Hematopoietic multipotent progenitor cell (in vitro differentiated cells): ENCODE results near the gene CPT1B. TPM values are rescaled to one million over a fixed set of nuclear protein-coding genes. Genes with fewer than 3 reads are reported as not detected.
"Not testable (repeated sequence)": the region's sequence is repeated elsewhere in the genome, so short reads cannot be mapped to it uniquely, and the experiment has no call there.

Experiments used
- DNase-seq, 3 donors: peaks; one replicate each; pipeline ENCODE4 v3.0.0-alpha.2; 2011 to 2015; ENCODE audit warnings: low read depth in 2 of 3, low spot score in 2 of 3
- total RNA-seq: library from RNA; depleted of rRNA; stranded (reverse); fragments of >200 nt; gene quantifications from one replicate; pipeline ENCODE4 v1.2.3, GENCODE V29; 2012

The CPT1B gene
- total RNA-seq, result 13.2 TPM

- no peak for DNase-seq
Observed at GRCh38 chr22:50577987-50578775, at the start of gene CPT1B. Gene CPT1B (minus strand): TSS chr22:50578427. CDS start chr22:50577915, 512 bp downstream.

DNA sequence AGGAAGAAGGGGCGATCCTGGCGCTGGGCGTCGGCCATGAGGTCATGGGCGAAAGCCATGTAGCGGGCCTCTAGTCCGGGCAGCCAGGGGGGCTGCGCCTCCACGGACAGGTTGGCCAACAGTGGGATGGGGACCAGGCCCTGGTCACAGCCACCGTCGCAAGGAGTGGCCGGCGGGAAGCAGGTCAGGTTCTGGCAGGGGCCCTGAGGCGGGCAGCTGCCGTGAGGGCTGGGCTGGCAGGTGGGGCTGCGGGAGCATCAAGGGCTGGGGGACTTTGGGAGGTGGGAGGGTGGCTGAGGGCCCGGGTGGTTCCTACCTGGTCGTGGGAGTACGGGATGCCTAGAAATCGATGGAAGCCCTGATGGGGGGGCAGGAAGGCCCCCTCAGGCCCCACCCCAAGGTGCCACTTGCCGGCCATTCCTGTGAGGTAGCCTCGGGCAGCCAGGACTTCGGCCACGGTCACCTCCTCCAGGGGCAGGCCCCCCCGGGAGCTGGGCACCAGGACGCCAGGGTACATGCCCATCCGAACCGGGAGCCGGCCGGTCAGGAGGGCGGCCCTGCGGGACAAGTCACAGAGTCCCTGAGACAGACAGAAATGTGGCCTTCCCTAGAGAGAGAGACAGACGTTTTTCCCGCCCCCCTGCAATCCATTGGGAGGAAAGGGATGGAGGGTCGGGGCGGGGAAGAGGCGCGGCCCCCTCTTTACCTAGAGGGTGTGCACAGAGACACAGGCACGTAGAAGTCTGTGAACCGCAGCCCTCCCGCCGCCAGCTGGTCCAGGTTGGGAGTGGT, 48.8 kb upstream of the CPT1B start:
- DNase-seq, result no peak

DNA sequence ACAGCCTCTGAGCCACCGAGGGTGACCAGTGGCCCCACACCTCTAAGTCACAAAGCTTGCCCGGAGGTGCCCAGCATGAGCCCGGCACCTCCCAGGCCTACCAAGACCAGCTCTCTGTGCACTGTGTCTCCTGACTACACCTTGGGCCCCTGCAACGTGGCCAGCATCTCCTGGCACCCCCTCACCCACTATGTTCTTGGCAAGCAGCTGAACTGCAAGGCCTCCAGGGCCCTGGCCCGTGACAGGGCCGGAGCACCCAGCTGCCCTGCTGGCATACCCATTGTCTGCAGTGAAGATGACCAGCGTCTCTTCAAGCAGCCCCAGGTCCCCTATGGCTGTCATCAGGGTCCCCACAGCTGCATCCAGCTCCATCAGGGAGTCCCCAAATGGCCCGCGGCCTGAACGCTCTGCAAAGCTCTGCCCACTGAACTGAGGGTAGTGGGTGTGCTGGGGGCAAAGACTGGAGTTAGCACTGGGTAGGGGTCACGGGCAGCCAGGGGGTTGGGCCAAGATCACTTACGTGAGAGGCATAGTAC, 48.2 kb upstream of the CPT1B start:
- no peak for DNase-seq

DNA sequence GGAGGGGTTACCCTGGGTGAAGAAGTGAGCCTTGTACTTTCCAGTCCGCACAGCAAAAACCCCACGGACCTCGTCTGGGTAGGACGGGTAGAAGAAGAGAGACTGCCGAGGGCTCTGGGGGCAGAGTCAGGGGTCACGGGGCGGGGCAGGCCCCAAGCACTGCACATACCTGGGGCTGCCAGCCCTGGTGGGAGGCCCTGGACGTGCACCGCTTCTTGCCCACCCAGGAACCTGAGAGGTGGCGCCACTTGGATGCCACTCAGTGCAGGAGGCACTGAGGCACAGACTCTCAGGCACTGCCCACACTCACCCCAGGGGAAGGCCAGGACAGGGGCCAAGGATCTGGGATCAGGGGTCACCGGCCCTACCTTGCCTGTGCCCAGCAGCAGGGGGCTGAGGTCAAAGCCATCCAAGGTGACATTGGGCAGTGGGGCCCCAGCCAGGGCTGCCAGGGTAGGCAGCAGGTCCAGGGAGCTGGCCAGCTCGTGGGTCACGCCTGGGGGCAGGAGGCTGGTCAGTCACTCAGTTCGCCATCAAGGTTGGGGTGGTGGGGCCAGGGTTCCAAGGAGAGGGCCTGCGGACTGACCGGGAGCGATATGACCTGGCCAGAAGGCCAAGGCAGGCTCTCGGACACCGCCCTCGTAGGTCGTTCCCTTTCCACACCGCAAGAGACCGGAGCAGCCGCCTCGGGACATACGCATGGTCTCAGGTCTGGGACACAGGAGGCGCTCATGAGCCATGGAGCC, 47.5 kb upstream of the CPT1B start:
- no peak for DNase-seq

- DNase-seq, result no peak
Observed at GRCh38 chr22:50625131-50625567, 46.9 kb upstream of the CPT1B start.

GRCh38 chr22:50624347-50625130, 46.3 kb upstream of the CPT1B start:
- no peak for DNase-seq

DNA sequence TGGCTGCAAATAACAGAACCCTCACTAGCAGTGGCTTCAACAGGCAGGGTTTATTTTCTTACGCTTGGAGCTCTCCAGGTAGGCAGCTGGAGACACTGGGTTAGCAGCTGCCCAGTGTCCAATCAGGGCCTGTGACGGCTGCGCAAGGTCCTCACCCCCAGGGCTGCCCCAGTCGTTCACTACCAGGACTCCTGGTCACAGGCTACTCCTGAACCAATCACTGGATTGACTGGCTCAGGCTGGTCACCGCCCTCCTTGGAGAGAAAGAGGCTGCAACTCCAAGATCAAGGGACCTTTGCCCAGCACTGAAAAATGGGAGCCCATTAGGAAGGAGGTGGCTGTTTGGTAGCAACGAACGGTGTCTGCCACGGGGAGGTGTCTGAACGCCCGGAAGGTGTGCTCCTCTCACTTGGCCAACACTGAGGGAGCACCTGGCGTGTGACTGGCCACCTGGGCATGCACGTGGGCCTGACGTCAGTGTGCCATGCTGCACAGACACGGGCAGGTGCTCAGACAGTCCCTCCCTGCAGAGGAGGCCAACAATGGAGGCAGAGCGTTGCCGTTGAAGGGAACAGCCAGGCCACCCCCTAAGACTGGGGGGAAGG, 44.6 kb upstream of the CPT1B start:
- no peak for DNase-seq

DNA sequence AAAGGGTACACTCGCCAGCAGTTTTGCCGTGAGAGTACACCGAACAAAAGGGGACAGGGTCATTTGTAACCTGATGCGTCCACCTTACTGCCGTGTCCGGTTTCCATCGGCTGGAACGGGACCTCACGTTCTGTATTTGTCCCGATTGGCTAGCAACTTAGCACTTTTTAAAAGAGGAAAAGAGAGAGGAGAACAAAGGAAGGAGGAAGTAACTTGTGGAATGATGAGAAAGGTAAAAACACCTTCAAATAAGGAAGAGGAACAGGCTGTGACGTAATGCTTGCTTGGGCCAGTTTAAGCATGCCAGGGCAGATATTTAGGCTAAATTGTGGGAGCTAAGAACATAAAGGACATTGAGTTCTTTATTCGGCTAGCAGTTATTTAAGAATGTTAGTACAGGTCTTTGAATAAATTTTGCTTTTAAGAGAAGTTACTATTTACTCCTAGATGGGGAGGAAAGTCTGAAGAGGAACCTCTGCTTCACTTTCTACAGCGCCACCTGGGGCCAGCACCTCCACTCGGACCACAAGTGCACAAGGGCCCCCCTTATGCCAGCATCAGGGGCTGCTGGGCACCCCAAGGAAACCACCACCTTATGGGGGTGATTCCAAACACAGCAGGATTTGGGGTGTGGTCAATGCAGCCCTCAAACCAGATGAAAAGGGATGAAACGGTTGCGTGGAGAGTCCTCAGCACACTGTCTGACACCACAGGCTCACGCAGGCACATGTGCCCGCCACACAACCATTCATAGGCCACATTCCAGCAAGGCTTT, 43.9 kb upstream of the CPT1B start:
- peak in 2 of 3 donors; percentile 52 to 56 for DNase-seq

DNA sequence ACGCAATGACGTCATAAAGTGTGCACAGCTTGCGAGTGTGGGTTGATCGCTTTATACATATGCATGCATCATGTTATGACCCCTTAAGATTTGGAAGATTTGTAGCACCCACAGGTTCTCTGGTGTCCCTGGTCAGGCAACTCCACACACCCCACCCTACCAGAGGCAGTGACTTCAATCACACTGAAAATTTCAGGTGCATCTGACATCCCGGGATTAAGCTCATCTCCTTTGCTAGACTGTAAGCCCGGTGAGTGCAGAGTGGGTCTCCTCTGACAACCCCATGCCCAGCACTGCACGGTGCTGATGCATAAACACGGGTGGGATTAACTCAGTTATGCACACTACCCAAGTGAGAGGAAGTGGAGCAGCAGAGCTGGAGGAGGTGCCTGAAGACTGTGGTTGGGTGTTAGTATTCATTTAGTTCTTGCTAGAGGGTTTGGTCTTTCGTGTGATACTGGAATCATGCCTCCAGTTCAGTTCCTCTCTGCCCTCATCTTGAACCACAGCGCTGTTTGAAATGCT, 43.2 kb upstream of the CPT1B start:
- DNase-seq, result peak in 2 of 3 donors; percentile 36 to 63

DNA sequence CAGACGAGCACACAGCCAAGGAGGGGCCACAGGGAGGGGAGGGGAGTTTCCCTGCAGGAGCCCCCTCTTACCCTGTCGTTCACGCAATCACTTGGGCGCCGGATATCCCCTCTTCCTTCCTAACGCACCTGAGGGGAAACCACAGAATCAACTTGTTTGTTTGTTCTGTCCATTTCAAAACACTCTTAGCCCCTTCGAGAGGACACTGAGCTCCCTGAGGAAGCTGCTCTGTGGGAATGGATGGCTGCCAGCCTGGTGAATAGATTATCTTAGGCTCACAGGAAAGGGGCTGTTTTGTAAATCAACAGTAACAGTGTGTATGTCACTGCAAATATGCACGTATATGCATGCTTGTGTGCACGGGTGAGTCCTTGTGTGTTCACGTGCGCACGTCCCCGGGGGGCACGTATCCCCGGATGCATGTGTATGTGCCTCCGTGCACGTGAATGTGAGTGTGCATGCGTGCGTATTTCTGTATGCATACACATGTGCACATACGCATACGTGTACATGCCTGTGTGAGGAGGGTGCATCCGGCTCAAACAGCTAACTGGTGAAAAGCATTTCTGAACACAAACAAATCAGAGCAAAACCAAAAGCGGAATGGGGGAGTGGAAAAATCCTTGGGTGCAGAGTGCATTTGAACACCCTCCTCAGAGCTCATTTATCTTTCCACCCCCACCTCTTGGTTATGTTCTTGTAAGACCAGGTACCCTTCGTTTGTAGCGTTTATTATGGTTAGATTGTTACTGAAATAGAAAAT, 42.5 kb upstream of the CPT1B start:
- DNase-seq, result peak; percentile 32 to 90 (median 57)

- DNase-seq, result not testable (repeated sequence)
Observed at GRCh38 chr22:50614296-50614695, 36.1 kb upstream of the CPT1B start.

DNA sequence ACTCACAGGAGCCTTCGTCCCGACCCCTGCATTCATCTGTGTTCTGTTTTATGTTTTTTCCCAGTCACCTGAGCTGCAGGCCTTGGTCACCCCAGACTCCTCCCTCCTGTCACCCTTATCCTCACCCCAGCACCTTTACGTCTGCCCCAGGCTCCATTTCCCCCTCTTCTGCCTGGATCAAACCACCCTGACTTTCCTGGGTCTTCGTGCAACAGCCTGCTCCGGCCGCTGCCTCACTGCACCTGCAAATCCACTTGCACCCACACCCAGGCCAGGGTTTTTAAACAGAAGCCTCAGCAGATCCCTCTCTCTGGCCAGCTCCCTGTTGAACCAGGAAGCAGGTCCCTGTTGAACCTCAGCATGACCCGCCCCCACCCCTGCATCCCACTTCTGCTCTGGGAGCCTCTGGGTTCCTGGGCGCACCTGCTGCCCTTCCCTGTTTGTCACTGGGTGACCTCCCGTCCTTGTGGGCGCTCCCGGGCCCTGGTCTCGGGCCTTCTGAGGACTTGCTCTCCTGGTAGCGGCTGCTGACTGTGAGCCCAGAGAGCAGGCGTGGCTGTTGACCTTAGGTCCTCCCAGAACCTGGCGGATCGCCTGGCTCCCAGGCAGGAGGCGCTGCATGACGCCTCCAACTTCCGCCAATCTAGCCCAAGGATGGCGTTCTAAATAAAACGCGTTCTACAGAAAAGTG, 35.2 kb upstream of the CPT1B start:
- DNase-seq, result no peak

DNA sequence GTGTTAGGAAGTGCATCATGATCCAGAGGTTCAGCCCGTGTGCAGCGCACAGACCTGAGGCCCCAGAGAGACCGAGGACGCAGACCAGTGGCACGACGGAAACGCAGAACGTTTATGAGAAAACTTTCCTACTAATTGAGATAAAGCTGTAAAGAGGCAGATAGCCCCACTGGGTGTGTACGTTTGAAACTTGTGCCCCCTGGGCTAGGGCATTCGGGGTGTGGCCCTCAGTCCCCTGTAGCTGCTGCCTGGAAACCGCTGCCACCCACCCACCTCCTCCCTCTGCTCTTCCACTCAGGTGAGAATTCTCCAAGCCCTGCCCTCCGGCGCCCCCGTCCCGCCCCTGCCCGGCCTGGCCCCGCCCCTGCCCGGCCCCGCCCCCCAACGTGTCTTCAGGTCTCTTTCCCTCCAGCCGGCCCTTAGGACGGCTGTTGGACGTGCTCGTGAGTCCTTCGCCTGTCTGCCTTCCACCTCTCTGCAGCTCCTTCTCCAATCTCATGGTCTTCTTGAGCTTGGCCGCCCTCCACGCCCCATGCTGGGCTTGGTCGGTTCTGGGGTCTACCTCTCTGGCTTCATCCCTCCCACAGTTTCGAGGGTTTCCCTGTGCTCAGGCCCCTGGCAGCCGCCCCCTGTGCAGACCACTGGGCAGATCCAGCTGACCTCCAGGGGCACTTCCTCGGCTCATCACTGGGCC, 34.4 kb upstream of the CPT1B start:
- no peak for DNase-seq

DNA sequence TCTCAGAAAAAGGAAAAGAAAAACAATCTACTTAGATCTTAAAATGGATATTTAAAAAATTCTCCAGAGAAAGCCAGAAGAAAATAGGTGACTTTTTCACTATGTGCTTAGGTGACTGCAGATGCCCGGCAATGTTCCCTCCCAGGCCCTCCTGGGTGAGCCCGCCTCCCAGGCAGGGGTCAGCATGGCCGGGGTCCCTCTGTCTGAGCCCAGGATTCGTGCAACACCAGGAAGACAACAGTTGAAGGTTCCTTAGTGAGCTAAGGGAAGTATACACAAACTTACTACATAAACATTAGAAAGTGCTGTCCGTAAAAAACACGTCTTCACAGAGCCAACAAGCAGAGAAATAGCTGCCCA, 33.9 kb upstream of the CPT1B start:
- DNase-seq, result no peak

GRCh38 chr22:50611341-50612060, 33.3 kb upstream of the CPT1B start:
- no peak for DNase-seq

DNA sequence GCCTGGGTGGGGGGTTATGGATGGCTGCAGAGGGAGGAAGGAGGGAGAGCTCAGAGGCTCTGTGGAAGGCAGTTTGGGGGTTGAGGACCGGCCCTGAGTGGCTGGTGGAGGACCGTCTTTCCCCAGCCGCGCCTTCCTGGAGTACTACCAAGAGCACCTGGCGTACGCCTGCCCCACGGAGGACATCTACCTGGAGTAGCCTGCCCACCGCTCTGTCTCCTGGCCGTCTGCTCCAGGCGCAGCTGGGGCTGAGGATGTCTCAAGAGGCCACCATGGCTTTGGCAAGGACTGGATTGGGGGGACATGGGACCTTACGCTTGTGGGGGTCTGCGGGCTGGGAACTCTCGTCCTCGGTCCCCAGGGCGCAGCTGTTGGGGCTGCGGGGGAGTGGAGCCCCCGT, 32.4 kb upstream of the CPT1B start:
- DNase-seq, result no peak
